DOHH2 (cell line): ENCODE data around the gene CADPS.

Source experiments
- EZH2phosphoT487 ChIP-seq: fragments of 200-600 bp; sonication (generic); IDR thresholded peaks from 2 replicates; pipeline ENCODE4 v1.6.1; 2017; ENCODE audit warnings: borderline replicate concordance, mild to moderate bottlenecking, antibody characterized with exemption, low read length, moderate library complexity, mixed read lengths
- TF ChIP-seq, protein P1 (sequence below): fragments of 200-600 bp; sonication (generic); IDR thresholded peaks from one replicate; pipeline ENCODE4 v1.5.1; 2014; ENCODE audit warnings: antibody characterized with exemption, mild to moderate bottlenecking, low read depth, low read length; ENCODE audit not compliant: poor library complexity, severe bottlenecking

- TF ChIP-seq, protein P1, sequence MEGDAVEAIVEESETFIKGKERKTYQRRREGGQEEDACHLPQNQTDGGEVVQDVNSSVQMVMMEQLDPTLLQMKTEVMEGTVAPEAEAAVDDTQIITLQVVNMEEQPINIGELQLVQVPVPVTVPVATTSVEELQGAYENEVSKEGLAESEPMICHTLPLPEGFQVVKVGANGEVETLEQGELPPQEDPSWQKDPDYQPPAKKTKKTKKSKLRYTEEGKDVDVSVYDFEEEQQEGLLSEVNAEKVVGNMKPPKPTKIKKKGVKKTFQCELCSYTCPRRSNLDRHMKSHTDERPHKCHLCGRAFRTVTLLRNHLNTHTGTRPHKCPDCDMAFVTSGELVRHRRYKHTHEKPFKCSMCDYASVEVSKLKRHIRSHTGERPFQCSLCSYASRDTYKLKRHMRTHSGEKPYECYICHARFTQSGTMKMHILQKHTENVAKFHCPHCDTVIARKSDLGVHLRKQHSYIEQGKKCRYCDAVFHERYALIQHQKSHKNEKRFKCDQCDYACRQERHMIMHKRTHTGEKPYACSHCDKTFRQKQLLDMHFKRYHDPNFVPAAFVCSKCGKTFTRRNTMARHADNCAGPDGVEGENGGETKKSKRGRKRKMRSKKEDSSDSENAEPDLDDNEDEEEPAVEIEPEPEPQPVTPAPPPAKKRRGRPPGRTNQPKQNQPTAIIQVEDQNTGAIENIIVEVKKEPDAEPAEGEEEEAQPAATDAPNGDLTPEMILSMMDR = no peak
- TF ChIP-seq EZH2phosphoT487 = no peak
These were observed 509.7 kb downstream of the CADPS start for GRCh38 chr3:62365391-62366125.
